Measurements from ENCODE around the gene PTGER2.

The PTGER2 gene

DNA sequence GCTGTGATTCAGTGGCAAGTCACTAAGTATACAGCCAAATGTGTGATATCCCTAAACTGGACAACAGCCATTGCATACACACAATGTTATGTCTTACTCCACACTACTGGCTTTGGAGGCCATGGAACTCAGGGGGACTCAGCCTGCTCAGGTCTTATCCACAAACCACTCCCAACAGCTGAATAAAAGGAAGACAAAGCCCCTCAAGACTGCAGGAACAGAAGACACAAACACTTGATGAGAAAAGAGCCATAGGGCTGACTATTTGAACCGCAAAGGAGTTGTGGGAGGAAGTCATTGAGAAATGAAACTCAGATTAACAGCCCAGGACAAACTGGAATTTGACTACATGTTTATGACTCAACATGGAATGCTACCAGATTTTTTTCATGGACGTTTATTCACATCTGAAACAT lies 40.9 kb downstream of the PTGER2 start:
- no peak overlapping the region for H3K27ac ChIP-seq (replicated peaks; ENCODE audit: low read length)
- no peak overlapping the region for H2BK12ac ChIP-seq (ENCODE audit: low read length)
- no peak overlapping the region for H3K4me3 ChIP-seq (ENCODE audit: low read length in 2 of 2)
- no CpG with 5 or more reads among the region's 2 CpGs for WGBS, 2 donors (ENCODE audit: extremely low coverage in 2 of 2, insufficient read length in 2 of 2, insufficient replicate concordance in 1 of 2)
- H2BK120ac ChIP-seq (ENCODE audit: low read depth, low read length): no peak overlapping the region
- H3K23ac ChIP-seq (ENCODE audit: low read depth, low read length, poor library complexity): no peak overlapping the region
- no peaks in the 10 kb centered on the region for H3K79me1 ChIP-seq (ENCODE audit: low read depth, low read length)
- no peaks in the 10 kb centered on the region for H3K27me3 ChIP-seq (ENCODE audit: control insufficient read depth in 3 of 3, insufficient read depth in 3 of 3, low read depth in 1 of 3, low read length in 3 of 3)
- H2BK15ac ChIP-seq (ENCODE audit: low read length): no peak overlapping the region
- H2AK5ac ChIP-seq (ENCODE audit: low read depth, low read length): no peak overlapping the region
- H3K18ac ChIP-seq (ENCODE audit: low read length): no peak overlapping the region
- H3K36me3 ChIP-seq (replicated peaks in 1 of 2; ENCODE audit: control insufficient read depth in 2 of 2, insufficient read depth in 2 of 2, low read length in 2 of 2): no peaks in the 10 kb centered on the region
- H3K9me3 ChIP-seq (replicated peaks in 1 of 2; ENCODE audit: control insufficient read depth in 2 of 2, insufficient read depth in 1 of 2, low read depth in 1 of 2, low read length in 2 of 2): no peaks in the 10 kb centered on the region
- no peak overlapping the region for H3K4ac ChIP-seq (ENCODE audit: low read length)
- H3K14ac ChIP-seq (ENCODE audit: low read length): no peak overlapping the region
- no peak for DNase-seq (ENCODE audit: low spot score)
- H4K8ac ChIP-seq (ENCODE audit: low read depth, low read length): no peak overlapping the region
- peaks cover 0 to 2% of the 10 kb centered on the region in 2 donors for H3K4me1 ChIP-seq (ENCODE audit: control insufficient read depth in 2 of 2, insufficient read depth in 1 of 2, low read depth in 1 of 2, low read length in 2 of 2)
- no peak overlapping the region for H4K91ac ChIP-seq (ENCODE audit: low read depth, low read length, poor library complexity)
- H3K9ac ChIP-seq (ENCODE audit: low read depth, low read length, poor library complexity): no peak overlapping the region
- no peak overlapping the region for H2BK5ac ChIP-seq (ENCODE audit: low read length)
- no peak overlapping the region for H3K4me2 ChIP-seq (ENCODE audit: insufficient read depth, low read length, poor library complexity, severe bottlenecking)
- H2AFZ ChIP-seq (ENCODE audit: low read length): no peak overlapping the region

DNA sequence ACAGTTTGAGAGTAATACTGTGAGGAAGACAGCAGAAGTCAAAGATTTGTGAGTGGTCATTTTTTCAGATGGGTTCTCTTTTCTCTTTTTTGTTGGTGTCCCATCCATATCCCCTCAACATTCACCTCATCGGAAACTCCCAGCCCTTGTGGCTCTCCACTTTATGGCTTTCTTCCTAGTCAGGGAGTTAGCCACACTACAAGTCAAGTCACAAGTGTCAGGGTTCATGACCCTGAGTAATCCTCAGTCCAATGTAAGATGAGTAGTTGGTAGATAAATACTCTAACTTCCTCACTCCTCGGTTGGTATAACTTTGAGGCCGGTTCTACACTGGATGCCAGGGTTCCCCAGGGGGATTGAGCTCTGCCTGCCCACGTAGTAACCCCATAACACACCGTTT lies 41.4 kb downstream of the PTGER2 start:
- Histone ChIP-seq H3K27ac (replicated peaks; ENCODE audit: low read length) (no peak overlapping the region), H3K9ac (ENCODE audit: low read depth, low read length, poor library complexity) (no peak overlapping the region), H2AK5ac (ENCODE audit: low read depth, low read length) (no peak overlapping the region), H3K23ac (ENCODE audit: low read depth, low read length, poor library complexity) (no peak overlapping the region), H4K91ac (ENCODE audit: low read depth, low read length, poor library complexity) (no peak overlapping the region), H3K14ac (ENCODE audit: low read length) (no peak overlapping the region), H3K18ac (ENCODE audit: low read length) (no peak overlapping the region), H3K79me1 (ENCODE audit: low read depth, low read length) (no peaks in the 10 kb centered on the region), H2AFZ (ENCODE audit: low read length) (no peak overlapping the region), H3K4me1 (ENCODE audit: control insufficient read depth in 2 of 2, insufficient read depth in 1 of 2, low read depth in 1 of 2, low read length in 2 of 2) (peaks cover 0 to 2% of the 10 kb centered on the region in 2 donors), H3K36me3 (replicated peaks in 1 of 2; ENCODE audit: control insufficient read depth in 2 of 2, insufficient read depth in 2 of 2, low read length in 2 of 2) (no peaks in the 10 kb centered on the region), H4K8ac (ENCODE audit: low read depth, low read length) (no peak overlapping the region), H2BK15ac (ENCODE audit: low read length) (no peak overlapping the region), H2BK5ac (ENCODE audit: low read length) (no peak overlapping the region), H2BK12ac (ENCODE audit: low read length) (no peak overlapping the region), H3K4me2 (ENCODE audit: insufficient read depth, low read length, poor library complexity, severe bottlenecking) (no peak overlapping the region), H3K4ac (ENCODE audit: low read length) (no peak overlapping the region), H3K4me3 (ENCODE audit: low read length in 2 of 2) (no peak overlapping the region), H3K9me3 (replicated peaks in 1 of 2; ENCODE audit: control insufficient read depth in 2 of 2, insufficient read depth in 1 of 2, low read depth in 1 of 2, low read length in 2 of 2) (no peaks in the 10 kb centered on the region), H3K27me3 (ENCODE audit: control insufficient read depth in 3 of 3, insufficient read depth in 3 of 3, low read depth in 1 of 3, low read length in 3 of 3) (no peaks in the 10 kb centered on the region), H2BK120ac (ENCODE audit: low read depth, low read length) (no peak overlapping the region)
- no peak for DNase-seq (ENCODE audit: low spot score)
- WGBS, 2 donors (ENCODE audit: extremely low coverage in 2 of 2, insufficient read length in 2 of 2, insufficient replicate concordance in 1 of 2): no CpG with 5 or more reads among the region's 5 CpGs

DNA sequence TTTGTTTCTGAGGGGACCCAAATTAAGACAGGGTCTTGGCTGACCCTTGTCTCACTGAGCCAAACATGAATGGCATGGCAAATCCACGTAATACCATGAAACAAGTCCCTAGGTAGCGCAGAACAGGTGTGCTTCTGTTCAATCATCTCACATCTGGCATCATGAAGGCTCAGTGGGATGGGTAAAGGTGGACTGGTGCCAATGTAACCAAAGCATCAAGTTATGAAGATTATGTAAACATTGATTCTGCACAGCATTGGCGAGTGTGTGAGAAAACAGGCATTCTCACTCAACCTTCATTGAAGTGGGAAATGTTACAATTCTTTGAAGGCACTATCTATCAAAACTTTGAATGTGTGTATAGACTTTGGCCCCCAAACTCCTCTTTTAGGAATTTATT lies 41.9 kb downstream of the PTGER2 start:
- DNase-seq (ENCODE audit: low spot score): no peak
- Histone ChIP-seq H3K18ac (ENCODE audit: low read length) (no peak overlapping the region), H2AK5ac (ENCODE audit: low read depth, low read length) (no peak overlapping the region), H2BK15ac (ENCODE audit: low read length) (no peak overlapping the region), H3K4me2 (ENCODE audit: insufficient read depth, low read length, poor library complexity, severe bottlenecking) (no peak overlapping the region), H2BK5ac (ENCODE audit: low read length) (no peak overlapping the region), H2BK12ac (ENCODE audit: low read length) (no peak overlapping the region), H3K14ac (ENCODE audit: low read length) (no peak overlapping the region), H3K27ac (replicated peaks; ENCODE audit: low read length) (no peak overlapping the region), H4K91ac (ENCODE audit: low read depth, low read length, poor library complexity) (no peak overlapping the region), H2AFZ (ENCODE audit: low read length) (no peak overlapping the region), H3K79me1 (ENCODE audit: low read depth, low read length) (no peaks in the 10 kb centered on the region), H3K23ac (ENCODE audit: low read depth, low read length, poor library complexity) (no peak overlapping the region), H3K4me1 (ENCODE audit: control insufficient read depth in 2 of 2, insufficient read depth in 1 of 2, low read depth in 1 of 2, low read length in 2 of 2) (peaks cover 0 to 2% of the 10 kb centered on the region in 2 donors), H2BK120ac (ENCODE audit: low read depth, low read length) (no peak overlapping the region), H3K27me3 (ENCODE audit: control insufficient read depth in 3 of 3, insufficient read depth in 3 of 3, low read depth in 1 of 3, low read length in 3 of 3) (peaks cover 0 to 4% (median 0%) of the 10 kb centered on the region in 3 experiments), H3K36me3 (replicated peaks in 1 of 2; ENCODE audit: control insufficient read depth in 2 of 2, insufficient read depth in 2 of 2, low read length in 2 of 2) (no peaks in the 10 kb centered on the region), H3K4me3 (ENCODE audit: low read length in 2 of 2) (no peak overlapping the region), H3K9ac (ENCODE audit: low read depth, low read length, poor library complexity) (no peak overlapping the region), H3K4ac (ENCODE audit: low read length) (no peak overlapping the region), H4K8ac (ENCODE audit: low read depth, low read length) (no peak overlapping the region), H3K9me3 (replicated peaks in 1 of 2; ENCODE audit: control insufficient read depth in 2 of 2, insufficient read depth in 1 of 2, low read depth in 1 of 2, low read length in 2 of 2) (no peaks in the 10 kb centered on the region)
- no CpG with 5 or more reads among the region's 3 CpGs for WGBS, 2 donors (ENCODE audit: extremely low coverage in 2 of 2, insufficient read length in 2 of 2, insufficient replicate concordance in 1 of 2)

DNA sequence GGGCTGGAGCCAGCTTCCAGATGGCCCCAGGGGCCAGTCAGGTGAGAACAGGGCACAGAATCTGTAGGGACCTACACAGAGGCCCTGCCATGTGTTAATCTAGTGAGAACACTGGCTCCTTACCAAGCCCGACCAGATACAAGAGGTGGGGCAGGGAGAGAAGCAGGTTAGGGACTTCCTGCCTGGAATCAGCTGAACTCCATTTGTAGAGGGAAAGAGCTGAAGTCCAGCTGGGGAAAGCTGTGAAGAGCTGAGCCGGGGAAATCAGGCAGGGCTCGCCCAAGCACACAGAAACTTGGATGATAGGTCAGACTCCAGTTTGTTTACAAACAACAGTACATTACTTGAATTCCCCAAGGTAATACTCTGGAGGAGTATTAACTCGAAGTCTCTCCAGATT lies 46.7 kb downstream of the PTGER2 start:
- Histone ChIP-seq H3K18ac (ENCODE audit: low read length) (no peak overlapping the region), H3K27ac (replicated peaks; ENCODE audit: low read length) (no peak overlapping the region), H3K4me3 (ENCODE audit: low read length in 2 of 2) (no peak overlapping the region), H2BK5ac (ENCODE audit: low read length) (no peak overlapping the region), H3K9ac (ENCODE audit: low read depth, low read length, poor library complexity) (no peak overlapping the region), H2AFZ (ENCODE audit: low read length) (no peak overlapping the region), H3K27me3 (ENCODE audit: control insufficient read depth in 3 of 3, insufficient read depth in 3 of 3, low read depth in 1 of 3, low read length in 3 of 3) (peaks cover 0 to 4% (median 0%) of the 10 kb centered on the region in 3 experiments), H3K14ac (ENCODE audit: low read length) (no peak overlapping the region), H3K4me2 (ENCODE audit: insufficient read depth, low read length, poor library complexity, severe bottlenecking) (no peak overlapping the region), H2BK15ac (ENCODE audit: low read length) (no peak overlapping the region), H3K23ac (ENCODE audit: low read depth, low read length, poor library complexity) (no peak overlapping the region), H3K4ac (ENCODE audit: low read length) (no peak overlapping the region), H2AK5ac (ENCODE audit: low read depth, low read length) (no peak overlapping the region), H2BK120ac (ENCODE audit: low read depth, low read length) (no peak overlapping the region), H4K8ac (ENCODE audit: low read depth, low read length) (no peak overlapping the region), H3K79me1 (ENCODE audit: low read depth, low read length) (no peaks in the 10 kb centered on the region), H4K91ac (ENCODE audit: low read depth, low read length, poor library complexity) (no peak overlapping the region), H3K9me3 (replicated peaks in 1 of 2; ENCODE audit: control insufficient read depth in 2 of 2, insufficient read depth in 1 of 2, low read depth in 1 of 2, low read length in 2 of 2) (no peaks in the 10 kb centered on the region), H3K36me3 (replicated peaks in 1 of 2; ENCODE audit: control insufficient read depth in 2 of 2, insufficient read depth in 2 of 2, low read length in 2 of 2) (no peaks in the 10 kb centered on the region), H3K4me1 (ENCODE audit: control insufficient read depth in 2 of 2, insufficient read depth in 1 of 2, low read depth in 1 of 2, low read length in 2 of 2) (no peaks in the 10 kb centered on the region), H2BK12ac (ENCODE audit: low read length) (no peak overlapping the region)
- WGBS, 2 donors (ENCODE audit: extremely low coverage in 2 of 2, insufficient read length in 2 of 2, insufficient replicate concordance in 1 of 2): no CpG with 5 or more reads among the region's 4 CpGs
- DNase-seq (ENCODE audit: low spot score): no peak
